CD4-positive, alpha-beta T cell treated with Interleukin-10 for 1 hour (primary cell): ENCODE data around the gene WDR83.
"Not testable (repeated sequence)": the region's sequence is repeated elsewhere in the genome, so short reads cannot be mapped to it uniquely, and the experiment has no call there.

ENCODE experiments used
- DNase-seq: peaks from one replicate; pipeline ENCODE4 v3.0.0-alpha.2; 2020

WDR83 gene

GRCh38 chr19:12666265-12667048 is at the start of gene WDR83, which contains the start of gene MAN2B1:
Gene WDR83 (plus strand): TSS chr19:12666807. CDS start chr19:12669791, 2,984 bp downstream.
Gene MAN2B1 (minus strand): TSS chr19:12666742. CDS start chr19:12666701, 41 bp downstream.
- peak; percentile 83 for DNase-seq

- DNase-seq = no peak
Measured at GRCh38 chr19:12617646-12618045, 49.0 kb upstream of the WDR83 start.

- not testable (repeated sequence) for DNase-seq
Measured at GRCh38 chr19:12621253-12622024, 45.2 kb upstream of the WDR83 start.

GRCh38 chr19:12623361-12624031 is 43.1 kb upstream of the WDR83 start:
- DNase-seq = no peak

- DNase-seq = no peak
Measured at GRCh38 chr19:12626958-12627357, 39.6 kb upstream of the WDR83 start.

- no peak for DNase-seq
Measured at GRCh38 chr19:12628040-12629022, 38.3 kb upstream of the WDR83 start.

- no peak for DNase-seq
Measured at GRCh38 chr19:12629215-12629614, 37.4 kb upstream of the WDR83 start.

GRCh38 chr19:12636631-12637030 is 30.0 kb upstream of the WDR83 start:
- no peak for DNase-seq

GRCh38 chr19:12638611-12639182 is 27.9 kb upstream of the WDR83 start:
- no peak for DNase-seq

GRCh38 chr19:12639901-12640613 is 26.6 kb upstream of the WDR83 start:
- peak; percentile 88 for DNase-seq

GRCh38 chr19:12641456-12641855 is 25.2 kb upstream of the WDR83 start:
- no peak for DNase-seq

GRCh38 chr19:12642506-12642905 is 24.1 kb upstream of the WDR83 start:
- no peak for DNase-seq

GRCh38 chr19:12643716-12644115 is 22.9 kb upstream of the WDR83 start:
- DNase-seq = not testable (repeated sequence)

- DNase-seq = no peak
Measured at GRCh38 chr19:12646551-12646950, 20.1 kb upstream of the WDR83 start.

- DNase-seq = no peak
Measured at GRCh38 chr19:12647047-12647446, 19.6 kb upstream of the WDR83 start.

GRCh38 chr19:12647490-12648071 is 19.0 kb upstream of the WDR83 start:
- DNase-seq = peak; percentile 44

- DNase-seq = no peak
Measured at GRCh38 chr19:12648088-12648487, 18.5 kb upstream of the WDR83 start.

GRCh38 chr19:12649941-12650340 is 16.7 kb upstream of the WDR83 start:
- no peak for DNase-seq

GRCh38 chr19:12652219-12652618 is 14.4 kb upstream of the WDR83 start:
- DNase-seq = no peak

GRCh38 chr19:12655546-12655945 is 11.1 kb upstream of the WDR83 start:
- DNase-seq = no peak
